ENCODE measurements around the gene ELP4. TPM values are rescaled to one million over a fixed set of nuclear protein-coding genes. Genes with fewer than 3 reads are reported as not detected.

The ELP4 gene
- total and polyA plus RNA-seq, 9 of the 15 experiments (the other 6 are each of a cell fraction or from before 2014, with no cell fraction given) = 24.1 to 60.3 (median 38.7) TPM

DNA sequence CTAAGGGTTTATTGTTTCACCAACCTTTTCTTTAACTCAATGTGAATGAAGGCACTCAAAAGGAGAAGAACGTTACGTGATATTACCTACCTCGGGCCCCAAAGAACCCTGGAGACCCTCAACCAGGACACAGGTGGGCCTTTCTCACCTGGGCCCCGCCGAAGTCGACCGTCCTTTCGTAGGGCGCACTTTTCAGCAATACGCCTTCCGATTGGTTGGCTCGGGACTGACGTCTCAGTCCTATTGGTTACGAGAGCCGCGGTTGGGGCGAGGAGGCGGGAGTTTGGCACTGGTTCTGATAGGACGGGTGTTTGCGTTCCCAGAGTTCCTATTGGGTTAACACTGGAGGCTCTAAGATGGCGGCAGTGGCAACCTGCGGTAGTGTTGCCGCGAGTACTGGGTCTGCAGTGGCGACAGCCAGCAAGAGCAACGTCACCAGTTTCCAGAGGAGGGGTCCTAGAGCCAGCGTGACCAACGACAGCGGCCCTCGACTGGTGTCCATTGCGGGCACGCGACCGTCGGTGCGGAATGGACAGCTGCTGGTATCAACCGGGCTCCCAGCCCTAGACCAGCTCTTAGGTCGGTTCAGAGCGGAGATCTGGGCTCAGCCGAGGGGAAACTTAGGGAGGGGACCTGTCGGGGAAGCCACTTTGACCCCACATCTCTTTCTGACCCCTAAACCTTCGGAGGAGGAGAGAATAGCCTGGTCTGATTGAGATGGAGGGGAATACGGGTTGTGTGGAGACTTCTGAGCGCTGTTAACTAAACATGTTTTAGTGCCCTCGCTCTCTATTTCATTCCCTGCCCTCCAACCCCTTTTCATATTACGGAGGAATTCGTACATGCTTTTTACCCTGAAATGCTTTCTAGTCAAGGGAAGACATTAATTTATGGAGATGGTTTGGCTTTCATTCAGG is at the start of gene ELP4, which contains the start of gene IMMP1L (continued):
- TF ChIP-seq RNF2 (IDR thresholded peaks at IDR 0.05) = 0 out of 2 replicates have a peak, but pooled peaks have one; percentile 20
- peak; percentile 53; the same call in 1 of the 2 replicates for TF ChIP-seq MTA3 (IDR thresholded peaks at IDR 0.05; ENCODE audit: borderline replicate concordance)
- TF ChIP-seq CBX1 (IDR thresholded peaks at IDR 0.05; ENCODE audit: low read depth) = peak; percentile 48; the same call in 1 of the 2 replicates
- TF ChIP-seq, protein P1, sequence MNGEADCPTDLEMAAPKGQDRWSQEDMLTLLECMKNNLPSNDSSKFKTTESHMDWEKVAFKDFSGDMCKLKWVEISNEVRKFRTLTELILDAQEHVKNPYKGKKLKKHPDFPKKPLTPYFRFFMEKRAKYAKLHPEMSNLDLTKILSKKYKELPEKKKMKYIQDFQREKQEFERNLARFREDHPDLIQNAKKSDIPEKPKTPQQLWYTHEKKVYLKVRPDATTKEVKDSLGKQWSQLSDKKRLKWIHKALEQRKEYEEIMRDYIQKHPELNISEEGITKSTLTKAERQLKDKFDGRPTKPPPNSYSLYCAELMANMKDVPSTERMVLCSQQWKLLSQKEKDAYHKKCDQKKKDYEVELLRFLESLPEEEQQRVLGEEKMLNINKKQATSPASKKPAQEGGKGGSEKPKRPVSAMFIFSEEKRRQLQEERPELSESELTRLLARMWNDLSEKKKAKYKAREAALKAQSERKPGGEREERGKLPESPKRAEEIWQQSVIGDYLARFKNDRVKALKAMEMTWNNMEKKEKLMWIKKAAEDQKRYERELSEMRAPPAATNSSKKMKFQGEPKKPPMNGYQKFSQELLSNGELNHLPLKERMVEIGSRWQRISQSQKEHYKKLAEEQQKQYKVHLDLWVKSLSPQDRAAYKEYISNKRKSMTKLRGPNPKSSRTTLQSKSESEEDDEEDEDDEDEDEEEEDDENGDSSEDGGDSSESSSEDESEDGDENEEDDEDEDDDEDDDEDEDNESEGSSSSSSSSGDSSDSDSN (IDR thresholded peaks at IDR 0.05; ENCODE audit: borderline replicate concordance in 1 of 2, low read depth in 2 of 2, low read length in 2 of 2) = no peak; a peak in 1 of 4 replicates
- TF ChIP-seq, protein P2, sequence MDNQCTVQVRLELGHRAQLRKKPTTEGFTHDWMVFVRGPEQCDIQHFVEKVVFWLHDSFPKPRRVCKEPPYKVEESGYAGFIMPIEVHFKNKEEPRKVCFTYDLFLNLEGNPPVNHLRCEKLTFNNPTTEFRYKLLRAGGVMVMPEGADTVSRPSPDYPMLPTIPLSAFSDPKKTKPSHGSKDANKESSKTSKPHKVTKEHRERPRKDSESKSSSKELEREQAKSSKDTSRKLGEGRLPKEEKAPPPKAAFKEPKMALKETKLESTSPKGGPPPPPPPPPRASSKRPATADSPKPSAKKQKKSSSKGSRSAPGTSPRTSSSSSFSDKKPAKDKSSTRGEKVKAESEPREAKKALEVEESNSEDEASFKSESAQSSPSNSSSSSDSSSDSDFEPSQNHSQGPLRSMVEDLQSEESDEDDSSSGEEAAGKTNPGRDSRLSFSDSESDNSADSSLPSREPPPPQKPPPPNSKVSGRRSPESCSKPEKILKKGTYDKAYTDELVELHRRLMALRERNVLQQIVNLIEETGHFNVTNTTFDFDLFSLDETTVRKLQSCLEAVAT (IDR thresholded peaks at IDR 0.05) = peak; percentile 47 to 82; a peak in 3 of 4 replicates
- TF ChIP-seq CHD4 (IDR thresholded peaks at IDR 0.05; ENCODE audit: insufficient read depth, insufficient replicate concordance, low read depth, low read length, poor library complexity, severe bottlenecking) = no peak
- TF ChIP-seq, protein P3, sequence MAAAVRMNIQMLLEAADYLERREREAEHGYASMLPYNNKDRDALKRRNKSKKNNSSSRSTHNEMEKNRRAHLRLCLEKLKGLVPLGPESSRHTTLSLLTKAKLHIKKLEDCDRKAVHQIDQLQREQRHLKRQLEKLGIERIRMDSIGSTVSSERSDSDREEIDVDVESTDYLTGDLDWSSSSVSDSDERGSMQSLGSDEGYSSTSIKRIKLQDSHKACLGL (CRISPR knock-in tag; IDR thresholded peaks at IDR 0.05; ENCODE audit: borderline replicate concordance, poor library complexity, severe bottlenecking) = no peak
- peak; percentile 32; the same call in 1 of the 2 replicates for TF ChIP-seq RFX1 (IDR thresholded peaks at IDR 0.05)
- no peak for TF ChIP-seq NBN (IDR thresholded peaks at IDR 0.05; ENCODE audit: low read depth)
- no peak for TF ChIP-seq HDAC6 (IDR thresholded peaks at IDR 0.05; ENCODE audit: low read depth, low read length)
- TF ChIP-seq HNRNPK (IDR thresholded peaks at IDR 0.05; ENCODE audit: low read depth, low read length, poor library complexity, severe bottlenecking) = no peak
- TF ChIP-seq BRF1 (IDR thresholded peaks at IDR 0.05; ENCODE audit: borderline replicate concordance, extremely low read depth, insufficient read length) = no peak
- TF ChIP-seq RFX5 (IDR thresholded peaks at IDR 0.05; ENCODE audit: low read depth, low read length) = 0 out of 2 replicates have a peak, but pooled peaks have one; percentile 20
- TF ChIP-seq ZBTB7A (IDR thresholded peaks at IDR 0.05; ENCODE audit: borderline replicate concordance, control insufficient read depth, low read depth, low read length) = peak; percentile 76; the same call in 1 of the 2 replicates
- TF ChIP-seq, protein P4, sequence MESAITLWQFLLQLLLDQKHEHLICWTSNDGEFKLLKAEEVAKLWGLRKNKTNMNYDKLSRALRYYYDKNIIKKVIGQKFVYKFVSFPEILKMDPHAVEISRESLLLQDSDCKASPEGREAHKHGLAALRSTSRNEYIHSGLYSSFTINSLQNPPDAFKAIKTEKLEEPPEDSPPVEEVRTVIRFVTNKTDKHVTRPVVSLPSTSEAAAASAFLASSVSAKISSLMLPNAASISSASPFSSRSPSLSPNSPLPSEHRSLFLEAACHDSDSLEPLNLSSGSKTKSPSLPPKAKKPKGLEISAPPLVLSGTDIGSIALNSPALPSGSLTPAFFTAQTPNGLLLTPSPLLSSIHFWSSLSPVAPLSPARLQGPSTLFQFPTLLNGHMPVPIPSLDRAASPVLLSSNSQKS (CRISPR knock-in tag; IDR thresholded peaks at IDR 0.05) = no peak
- TF ChIP-seq, protein P5, sequence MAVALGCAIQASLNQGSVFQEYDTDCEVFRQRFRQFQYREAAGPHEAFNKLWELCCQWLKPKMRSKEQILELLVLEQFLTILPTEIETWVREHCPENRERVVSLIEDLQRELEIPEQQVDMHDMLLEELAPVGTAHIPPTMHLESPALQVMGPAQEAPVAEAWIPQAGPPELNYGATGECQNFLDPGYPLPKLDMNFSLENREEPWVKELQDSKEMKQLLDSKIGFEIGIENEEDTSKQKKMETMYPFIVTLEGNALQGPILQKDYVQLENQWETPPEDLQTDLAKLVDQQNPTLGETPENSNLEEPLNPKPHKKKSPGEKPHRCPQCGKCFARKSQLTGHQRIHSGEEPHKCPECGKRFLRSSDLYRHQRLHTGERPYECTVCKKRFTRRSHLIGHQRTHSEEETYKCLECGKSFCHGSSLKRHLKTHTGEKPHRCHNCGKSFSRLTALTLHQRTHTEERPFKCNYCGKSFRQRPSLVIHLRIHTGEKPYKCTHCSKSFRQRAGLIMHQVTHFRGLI (CRISPR knock-in tag; IDR thresholded peaks at IDR 0.05) = no peak
- TF ChIP-seq NRF1 (conservative IDR thresholded peaks at IDR 0.05 in 1 of 2, IDR thresholded peaks at IDR 0.05 in 1 of 2) = peak; percentile 28 to 55
- no peak for TF ChIP-seq GABPA (tag; conservative IDR thresholded peaks at IDR 0.05; ENCODE audit: low read depth)
- TF ChIP-seq SMAD2 (IDR thresholded peaks at IDR 0.05; ENCODE audit: low read depth, low read length) = no peak

Measured in K562 (cell line).